Measurements from ENCODE around the gene DOCK4. TPM values are rescaled to one million over a fixed set of nuclear protein-coding genes. Genes with fewer than 3 reads are reported as not detected.

DOCK4 gene
- total RNA-seq, 2 experiments from 2014 or later: 0.64 to 0.87 TPM

GRCh38 chr7:112154690-112155089, 51.5 kb downstream of the DOCK4 start:
- H3K4me1 Mint-ChIP-seq: no peaks in the 10 kb centered on the region
- H3K4me3 Mint-ChIP-seq: no peak overlapping the region
- H3K27ac Mint-ChIP-seq: no peak overlapping the region
- DNase-seq (no peak), ATAC-seq (no peak)
- peaks cover 43% of the 10 kb centered on the region for H3K27me3 Mint-ChIP-seq
- no peaks in the 10 kb centered on the region for H3K36me3 Mint-ChIP-seq
- H3K9me3 Mint-ChIP-seq (ENCODE audit: low read depth): no peaks in the 10 kb centered on the region
- CTCF ChIA-PET: no interaction called here

GRCh38 chr7:112152186-112152585, 54.0 kb downstream of the DOCK4 start:
- CTCF ChIA-PET: interaction anchor here (1.5 kb wide), 1 partner anchor 9 kb away, joined by 4 read pairs; no protein-coding TSS in a partner anchor
- Mint-ChIP-seq H3K4me3 (no peak overlapping the region), H3K27ac (no peak overlapping the region), H3K27me3 (peaks cover 44% of the 10 kb centered on the region), H3K9me3 (ENCODE audit: low read depth) (no peaks in the 10 kb centered on the region), H3K4me1 (no peaks in the 10 kb centered on the region), H3K36me3 (no peaks in the 10 kb centered on the region)
- no peak for DNase-seq
- no peak for ATAC-seq

GRCh38 chr7:112150823-112151641, 55.2 kb downstream of the DOCK4 start:
- CTCF ChIA-PET: interaction anchor here (1.5 kb wide), 1 partner anchor 10 kb away, joined by 4 read pairs; no protein-coding TSS in a partner anchor
- no peak for DNase-seq
- no peaks in the 10 kb centered on the region for H3K9me3 Mint-ChIP-seq (ENCODE audit: low read depth)
- ATAC-seq: no peak
- no peak overlapping the region for H3K4me3 Mint-ChIP-seq
- no peak overlapping the region for H3K27ac Mint-ChIP-seq
- H3K27me3 Mint-ChIP-seq: peaks cover 40% of the 10 kb centered on the region
- no peaks in the 10 kb centered on the region for H3K36me3 Mint-ChIP-seq
- H3K4me1 Mint-ChIP-seq: no peaks in the 10 kb centered on the region

- Mint-ChIP-seq H3K4me1 (no peaks in the 10 kb centered on the region), H3K27me3 (peaks cover 37% of the 10 kb centered on the region)
- CTCF ChIA-PET: no interaction called here
Observed at GRCh38 chr7:112149734-112150133, 56.5 kb downstream of the DOCK4 start.

DNA sequence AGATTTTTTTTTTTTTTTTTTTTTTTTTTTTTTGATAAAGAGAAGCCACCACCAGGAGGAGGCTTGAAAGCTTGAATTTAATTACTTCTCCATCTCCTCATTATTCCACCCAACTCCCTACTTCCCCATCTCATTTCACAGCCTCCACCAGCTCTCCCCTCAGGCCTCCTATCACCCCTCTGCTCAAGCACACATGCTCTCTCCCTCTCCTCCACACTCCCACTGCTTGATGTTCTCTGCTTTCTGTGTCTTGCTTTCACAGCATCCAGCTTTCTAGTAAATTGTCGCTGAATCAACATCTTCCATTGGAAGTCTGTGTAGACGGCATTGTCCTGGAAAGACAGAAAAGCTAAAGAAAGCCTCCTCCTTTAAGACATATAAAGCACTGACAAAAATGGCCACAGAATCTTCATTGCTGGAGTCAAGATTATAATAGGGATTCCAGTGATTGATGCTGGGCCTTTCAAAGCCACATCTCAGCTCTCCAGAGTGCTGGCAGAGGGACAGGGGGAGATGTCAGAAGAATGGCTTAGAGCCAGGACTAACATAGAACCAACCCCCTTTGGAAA, 58.3 kb downstream of the DOCK4 start:
- H3K4me3 Mint-ChIP-seq: no peak overlapping the region
- no peaks in the 10 kb centered on the region for H3K4me1 Mint-ChIP-seq
- H3K36me3 Mint-ChIP-seq: no peaks in the 10 kb centered on the region
- no peak for DNase-seq
- peaks cover 36% of the 10 kb centered on the region for H3K27me3 Mint-ChIP-seq
- ATAC-seq: no peak
- CTCF ChIA-PET: no interaction called here
- H3K27ac Mint-ChIP-seq: no peak overlapping the region
- H3K9me3 Mint-ChIP-seq (ENCODE audit: low read depth): no peaks in the 10 kb centered on the region

More at GRCh38 chr7:112149734-112150133, 56.5 kb downstream of the DOCK4 start:
- ATAC-seq: no peak
- Mint-ChIP-seq H3K4me3 (no peak overlapping the region), H3K9me3 (ENCODE audit: low read depth) (no peaks in the 10 kb centered on the region), H3K27ac (no peak overlapping the region), H3K36me3 (no peaks in the 10 kb centered on the region)
- no peak for DNase-seq

DNA sequence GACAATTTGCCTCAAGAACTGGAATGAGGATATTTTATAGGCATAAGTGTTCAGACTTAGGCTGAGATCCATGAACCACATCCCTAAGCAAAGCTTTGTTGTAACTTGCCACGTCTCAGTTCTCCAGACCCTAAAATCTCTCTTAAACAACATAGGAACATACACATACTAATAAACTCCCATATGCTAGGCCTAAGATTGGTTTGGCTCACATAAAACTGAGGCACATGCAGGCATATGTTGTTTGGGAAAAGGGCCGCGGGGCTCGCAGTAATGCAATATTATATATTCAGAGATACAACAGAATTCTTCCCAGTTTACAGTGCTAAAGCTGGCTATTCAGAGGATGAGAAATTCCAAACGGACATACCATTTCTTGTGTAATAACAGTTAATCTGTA, 61.0 kb downstream of the DOCK4 start:
- no peaks in the 10 kb centered on the region for H3K9me3 Mint-ChIP-seq (ENCODE audit: low read depth)
- no peak overlapping the region for H3K27ac Mint-ChIP-seq
- H3K4me1 Mint-ChIP-seq: no peaks in the 10 kb centered on the region
- DNase-seq (no peak), ATAC-seq (no peak)
- no peaks in the 10 kb centered on the region for H3K36me3 Mint-ChIP-seq
- no peak overlapping the region for H3K4me3 Mint-ChIP-seq
- CTCF ChIA-PET: no interaction called here
- peaks cover 18% of the 10 kb centered on the region for H3K27me3 Mint-ChIP-seq

DNA sequence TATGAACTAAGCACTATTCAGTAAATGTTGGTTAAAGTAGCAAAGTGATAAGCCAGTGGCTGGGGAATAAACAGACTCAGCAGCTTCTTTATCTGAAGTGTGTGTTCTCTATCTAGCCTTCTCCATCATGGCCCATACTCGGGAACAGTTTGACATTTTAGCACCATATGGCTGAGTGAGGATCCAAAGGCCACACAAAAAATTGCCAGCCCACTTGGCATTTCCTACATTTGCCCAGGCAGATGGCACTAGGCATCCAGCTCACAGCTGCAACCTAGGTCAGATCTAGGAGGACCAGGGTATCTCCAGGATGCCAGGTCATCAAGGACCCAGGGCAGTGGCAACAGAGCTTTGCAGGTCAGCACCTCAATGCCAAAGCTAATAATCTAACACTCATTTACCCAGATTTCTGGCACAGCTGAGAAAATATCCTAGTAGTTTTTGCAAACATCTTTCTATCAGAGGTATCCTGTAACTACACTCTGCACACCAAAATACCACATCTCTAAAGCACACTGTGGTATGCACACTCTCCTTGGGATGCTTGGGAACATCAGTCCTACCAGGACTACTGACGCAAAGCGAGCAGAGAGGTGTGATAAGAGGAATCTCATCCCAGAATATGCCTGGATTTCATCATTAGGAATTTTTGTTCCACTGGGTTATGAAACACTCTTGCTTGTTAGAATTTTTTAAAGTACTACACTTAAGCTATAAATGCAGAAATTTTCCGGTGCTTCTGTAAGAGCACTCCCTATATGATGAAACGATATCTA, 61.7 kb downstream of the DOCK4 start:
- DNase-seq: no peak
- H3K4me3 Mint-ChIP-seq: no peak overlapping the region
- CTCF ChIA-PET: no interaction called here
- no peaks in the 10 kb centered on the region for H3K4me1 Mint-ChIP-seq
- peaks cover 19% of the 10 kb centered on the region for H3K27me3 Mint-ChIP-seq
- H3K9me3 Mint-ChIP-seq (ENCODE audit: low read depth): no peaks in the 10 kb centered on the region
- H3K27ac Mint-ChIP-seq: no peak overlapping the region
- ATAC-seq: no peak
- H3K36me3 Mint-ChIP-seq: no peaks in the 10 kb centered on the region

DNA sequence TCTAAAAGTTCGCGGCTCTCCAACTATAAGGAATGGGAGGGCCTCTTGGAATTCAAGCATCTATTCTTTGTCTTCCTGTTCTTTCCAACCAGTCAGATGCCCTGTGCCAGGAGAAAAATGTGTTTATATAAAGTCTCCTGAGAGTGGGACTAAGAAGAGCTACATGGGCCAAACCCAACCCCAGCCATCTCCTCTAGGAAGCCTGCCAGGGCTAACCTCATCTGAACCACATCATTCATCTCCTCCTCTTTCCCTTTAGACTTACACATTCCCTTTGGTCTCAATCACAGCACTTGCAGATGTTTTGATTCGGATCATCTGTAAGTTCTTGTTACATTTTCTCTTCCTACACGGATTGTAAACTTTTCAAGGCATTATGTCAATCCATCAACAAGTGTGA, 62.6 kb downstream of the DOCK4 start:
- no peaks in the 10 kb centered on the region for H3K9me3 Mint-ChIP-seq (ENCODE audit: low read depth)
- no peaks in the 10 kb centered on the region for H3K36me3 Mint-ChIP-seq
- DNase-seq: no peak
- H3K4me1 Mint-ChIP-seq: no peaks in the 10 kb centered on the region
- H3K27me3 Mint-ChIP-seq: peaks cover 16% of the 10 kb centered on the region
- no peak overlapping the region for H3K4me3 Mint-ChIP-seq
- CTCF ChIA-PET: no interaction called here
- no peak overlapping the region for H3K27ac Mint-ChIP-seq
- no peak for ATAC-seq

- Mint-ChIP-seq H3K9me3 (ENCODE audit: low read depth) (no peaks in the 10 kb centered on the region), H3K36me3 (no peaks in the 10 kb centered on the region), H3K27ac (no peak overlapping the region), H3K4me3 (no peak overlapping the region), H3K27me3 (peaks cover 16% of the 10 kb centered on the region), H3K4me1 (no peaks in the 10 kb centered on the region)
- CTCF ChIA-PET: no interaction called here
- DNase-seq: no peak
- ATAC-seq: no peak
Observed at GRCh38 chr7:112143136-112143535, 63.1 kb downstream of the DOCK4 start.

DNA sequence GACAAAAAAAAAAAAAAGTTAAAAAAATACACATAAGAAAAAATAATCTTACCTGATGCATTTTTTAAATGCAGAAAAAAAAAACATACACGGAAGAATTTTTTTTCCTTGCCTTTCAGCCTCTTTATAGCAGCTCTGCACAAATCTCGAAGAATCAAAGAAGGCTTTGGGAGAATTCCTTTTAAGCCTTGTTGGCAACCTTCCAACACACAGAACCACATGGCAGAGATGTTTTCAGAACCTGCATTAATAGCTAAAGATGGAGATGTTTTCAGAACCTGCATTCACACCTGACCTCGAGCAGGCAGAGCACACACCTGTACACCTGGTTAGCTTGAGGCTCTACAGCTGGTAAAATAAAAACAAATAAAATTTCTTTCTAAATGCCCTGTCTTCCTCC, 65.6 kb downstream of the DOCK4 start:
- ATAC-seq: no peak

DNA sequence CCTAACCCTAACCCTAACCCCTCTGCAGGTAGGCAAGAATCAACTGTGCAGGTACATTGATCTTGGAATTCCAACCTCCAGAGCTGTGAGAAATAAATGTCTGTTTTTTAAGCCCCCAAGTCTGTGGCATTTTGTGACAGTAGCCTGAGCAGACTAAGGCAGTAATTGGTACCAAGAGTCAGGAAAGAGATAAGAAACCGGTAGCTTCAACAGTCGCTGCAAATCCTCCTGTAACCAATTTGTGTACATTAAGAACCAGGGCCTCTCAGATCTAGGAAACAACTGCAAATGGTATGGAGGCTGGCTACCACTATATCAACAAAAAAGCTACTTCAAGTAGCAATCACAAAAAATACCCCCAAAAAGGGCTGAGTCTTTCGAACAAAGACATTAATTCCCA, 67.3 kb downstream of the DOCK4 start:
- H3K4me1 Mint-ChIP-seq: no peaks in the 10 kb centered on the region
- H3K27me3 Mint-ChIP-seq: peaks cover 7% of the 10 kb centered on the region
- ATAC-seq (no peak), DNase-seq (no peak)
- no peak overlapping the region for H3K4me3 Mint-ChIP-seq
- no peaks in the 10 kb centered on the region for H3K9me3 Mint-ChIP-seq (ENCODE audit: low read depth)
- H3K36me3 Mint-ChIP-seq: no peaks in the 10 kb centered on the region
- CTCF ChIA-PET: no interaction called here
- no peak overlapping the region for H3K27ac Mint-ChIP-seq

More for the DNA sequence above, 65.6 kb downstream of the DOCK4 start:
- CTCF ChIA-PET: no interaction called here
- DNase-seq: no peak
- Mint-ChIP-seq H3K4me3 (no peak overlapping the region), H3K27me3 (peaks cover 9% of the 10 kb centered on the region), H3K9me3 (ENCODE audit: low read depth) (no peaks in the 10 kb centered on the region), H3K4me1 (no peaks in the 10 kb centered on the region), H3K36me3 (no peaks in the 10 kb centered on the region), H3K27ac (no peak overlapping the region)

- no peaks in the 10 kb centered on the region for H3K4me1 Mint-ChIP-seq
Observed at GRCh38 chr7:112138325-112138852, 67.8 kb downstream of the DOCK4 start.

DNA sequence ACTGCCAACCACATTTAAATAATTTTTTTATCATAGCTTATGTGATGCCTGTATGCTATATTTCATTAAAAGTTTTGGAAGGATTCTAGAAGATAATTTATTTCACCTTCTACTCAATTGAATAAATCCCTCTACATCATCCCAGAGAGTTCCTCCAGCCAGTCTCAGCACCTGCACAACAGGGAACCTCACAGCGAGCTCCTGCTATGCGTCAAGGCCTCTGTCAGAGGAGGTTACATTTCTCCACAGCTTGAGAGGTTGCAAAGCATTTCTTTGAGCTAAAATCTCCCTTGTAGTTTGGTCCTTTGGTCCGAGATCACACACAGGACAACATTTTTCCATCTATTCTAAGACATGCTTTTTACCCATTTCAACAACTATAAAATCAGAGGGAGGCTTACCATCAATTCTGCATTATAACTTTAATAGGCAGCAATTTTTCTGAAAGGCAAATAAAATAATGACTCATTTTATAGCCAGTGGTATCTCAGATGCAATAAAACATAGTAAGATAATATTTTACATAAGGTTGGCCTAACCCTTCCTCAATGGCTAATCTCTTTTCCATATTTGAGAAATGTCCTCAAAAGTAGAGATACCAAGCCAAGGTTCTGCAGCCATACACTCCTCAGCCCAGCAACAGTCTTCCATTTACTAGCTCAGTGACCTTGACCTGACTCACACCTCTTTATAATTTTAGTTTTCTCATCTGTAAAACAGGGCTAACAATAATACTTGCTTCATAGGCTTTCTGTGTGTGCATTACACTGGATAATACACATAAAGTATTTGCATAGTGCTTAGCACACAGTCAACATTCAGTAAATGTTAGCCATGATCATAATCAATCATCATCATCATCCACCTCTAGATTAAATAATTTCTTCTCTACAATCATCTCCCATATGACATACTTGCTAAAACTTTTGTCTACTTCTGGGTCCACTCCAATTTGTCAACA, 68.8 kb downstream of the DOCK4 start:
- DNase-seq (no peak), ATAC-seq (no peak)
- peaks cover 2% of the 10 kb centered on the region for H3K27me3 Mint-ChIP-seq
- H3K27ac Mint-ChIP-seq: no peak overlapping the region
- CTCF ChIA-PET: no interaction called here
- no peaks in the 10 kb centered on the region for H3K4me1 Mint-ChIP-seq
- H3K36me3 Mint-ChIP-seq: no peaks in the 10 kb centered on the region
- no peaks in the 10 kb centered on the region for H3K9me3 Mint-ChIP-seq (ENCODE audit: low read depth)
- no peak overlapping the region for H3K4me3 Mint-ChIP-seq

More at GRCh38 chr7:112138325-112138852, 67.8 kb downstream of the DOCK4 start:
- ATAC-seq: no peak
- no peaks in the 10 kb centered on the region for H3K9me3 Mint-ChIP-seq (ENCODE audit: low read depth)
- H3K4me3 Mint-ChIP-seq: no peak overlapping the region
- no peak overlapping the region for H3K27ac Mint-ChIP-seq
- DNase-seq: no peak
- H3K36me3 Mint-ChIP-seq: no peaks in the 10 kb centered on the region
- CTCF ChIA-PET: no interaction called here
- H3K27me3 Mint-ChIP-seq: peaks cover 2% of the 10 kb centered on the region
